ENCODE results near the gene HDAC3. TPM values are rescaled to one million over a fixed set of nuclear protein-coding genes. Genes with fewer than 3 reads are reported as not detected.

The HDAC3 gene
- total RNA-seq, 1 experiment from 2014 or later: 58.8 TPM

- DNase-seq (ENCODE audit: low read depth): peak; percentile 92
Measured at GRCh38 chr5:141657937-141658545, 21.4 kb upstream of the HDAC3 start.

- no peak for DNase-seq (ENCODE audit: low read depth)
Measured at GRCh38 chr5:141657404-141657803, 20.8 kb upstream of the HDAC3 start.

GRCh38 chr5:141656396-141656795, 19.7 kb upstream of the HDAC3 start:
- no peak for DNase-seq (ENCODE audit: low read depth)

GRCh38 chr5:141655020-141655419, 18.4 kb upstream of the HDAC3 start:
- no peak for DNase-seq (ENCODE audit: low read depth)

DNA sequence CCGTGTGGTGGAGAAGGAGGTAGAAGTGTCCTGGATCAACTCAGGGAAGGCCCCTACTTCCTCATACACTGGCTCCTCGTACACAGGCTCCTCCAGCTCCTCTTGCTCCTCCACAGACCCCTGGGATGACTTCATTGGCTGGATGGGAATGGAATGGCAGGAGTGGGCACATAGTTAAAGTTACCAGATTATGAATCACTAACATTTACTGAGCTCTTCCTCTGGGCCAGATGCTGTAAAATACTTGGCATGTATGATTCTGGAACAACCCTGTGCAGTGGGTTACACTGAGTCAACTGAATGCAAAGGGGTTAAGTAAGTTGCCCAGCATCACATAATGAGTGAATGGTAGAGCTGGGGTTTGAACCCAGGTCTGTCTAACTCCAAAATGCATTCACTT, 17.6 kb upstream of the HDAC3 start:
- DNase-seq (ENCODE audit: low read depth): peak; percentile 59

DNA sequence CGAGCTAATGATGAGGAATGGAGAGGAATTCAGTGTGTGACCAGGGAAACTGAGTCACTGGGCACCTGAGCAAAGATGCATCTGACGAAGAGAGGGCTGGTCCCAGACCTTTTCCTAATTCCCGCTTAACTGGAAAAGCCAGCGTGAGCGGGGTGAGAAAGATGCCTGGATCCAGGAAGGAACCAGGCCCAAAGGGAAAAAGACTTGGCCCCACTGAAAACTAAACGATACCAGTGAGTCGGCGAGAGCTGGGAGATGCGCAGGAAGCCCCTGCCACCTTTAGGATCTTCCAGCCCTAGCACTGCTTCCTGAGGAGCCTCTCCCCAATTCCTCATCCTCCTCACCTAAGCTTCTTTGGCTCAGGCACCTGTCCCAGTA, 15.1 kb upstream of the HDAC3 start:
- DNase-seq (ENCODE audit: low read depth): no peak

DNA sequence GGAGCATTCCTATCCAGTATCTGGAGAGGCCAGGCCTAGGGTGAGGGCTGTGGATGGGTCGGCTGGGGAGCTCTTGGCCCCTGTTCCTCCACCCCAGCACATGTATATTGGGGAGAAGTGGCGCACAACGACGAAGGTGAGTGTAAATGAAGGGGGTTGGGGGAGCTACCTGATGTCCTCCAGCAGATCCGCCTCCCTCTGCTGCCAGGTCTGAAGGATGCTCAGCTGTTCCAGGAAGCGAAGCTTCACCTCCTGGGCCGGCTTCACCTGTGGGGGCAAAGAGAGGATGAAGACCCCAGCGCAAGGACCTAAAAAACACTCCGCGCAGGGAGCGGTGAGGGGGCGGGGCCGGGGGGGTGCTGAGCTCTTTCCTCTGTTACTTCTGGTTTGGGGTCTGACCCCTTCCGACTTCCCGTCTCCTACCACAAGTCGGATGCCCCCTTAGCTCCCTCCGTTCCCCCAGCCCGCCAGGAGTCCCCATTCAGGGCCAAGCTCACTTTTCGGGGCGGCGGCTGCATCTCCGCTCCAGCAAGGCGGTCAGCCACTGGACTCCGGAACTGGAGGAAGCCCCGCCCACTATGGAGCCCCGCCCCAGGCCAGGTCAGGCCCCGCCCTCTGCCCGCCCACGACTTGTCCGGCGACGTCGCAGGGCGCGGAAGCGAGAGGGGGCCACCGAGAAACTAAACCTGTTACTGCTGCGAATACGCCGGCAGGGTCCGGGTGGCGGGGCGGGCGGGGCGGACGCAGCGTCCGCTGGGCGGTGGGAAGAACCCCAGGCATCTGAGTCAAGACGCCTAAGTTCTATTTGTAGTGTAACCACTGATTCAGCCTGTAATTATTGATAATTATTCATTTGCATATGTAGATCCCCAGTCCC, 14.4 kb upstream of the HDAC3 start, which contains the start of gene FCHSD1:
FCHSD1 (minus strand) TSS at position 568 of the 877 bp plus-strand sequence; CDS start at position 518, 50 bp downstream.
- DNase-seq (ENCODE audit: low read depth): peak; percentile 40

DNA sequence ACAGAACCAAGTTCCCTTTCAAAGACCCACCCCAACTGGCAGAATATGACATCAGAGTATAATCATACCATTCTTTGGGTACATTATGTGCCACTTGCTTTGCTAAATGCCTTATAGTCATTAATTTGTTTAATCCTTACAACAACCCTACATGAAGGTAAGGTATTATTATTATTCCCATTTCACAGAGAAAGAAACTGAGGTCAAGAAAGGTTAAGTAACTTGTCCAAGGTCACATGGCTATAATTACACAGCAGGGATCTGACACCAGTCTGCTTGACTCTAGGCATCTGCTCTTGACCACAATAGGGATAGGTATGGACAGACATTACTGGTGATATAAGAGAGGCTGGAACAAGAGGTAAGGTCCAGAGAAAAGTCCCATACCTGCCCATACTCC, 13.3 kb upstream of the HDAC3 start:
- no peak for DNase-seq (ENCODE audit: low read depth)

GRCh38 chr5:141649056-141649688, 12.5 kb upstream of the HDAC3 start:
- no peak for DNase-seq (ENCODE audit: low read depth)

DNA sequence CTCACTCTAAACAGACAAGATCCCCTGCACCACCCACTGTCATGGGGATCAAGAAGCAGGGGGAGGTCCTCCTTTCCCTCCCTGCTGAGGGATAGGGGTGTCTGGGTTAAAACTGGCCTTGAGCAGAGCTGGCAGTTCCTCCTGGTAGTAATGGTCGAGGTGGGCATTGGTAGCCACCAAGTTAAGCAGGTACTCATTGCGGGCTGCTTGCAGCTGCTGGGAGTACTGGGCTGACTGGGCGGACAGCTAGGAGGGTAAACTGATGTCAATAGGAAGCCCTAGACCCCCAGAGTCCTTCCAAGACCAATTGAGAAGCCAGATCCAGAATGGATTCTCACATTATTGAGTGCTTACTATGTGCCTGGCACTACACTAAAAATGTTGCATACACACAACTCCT, 11.2 kb upstream of the HDAC3 start:
- DNase-seq (ENCODE audit: low read depth): no peak

GRCh38 chr5:141647242-141647641, 10.6 kb upstream of the HDAC3 start:
- DNase-seq (ENCODE audit: low read depth): no peak

GRCh38 chr5:141646026-141646425, 9.4 kb upstream of the HDAC3 start:
- DNase-seq (ENCODE audit: low read depth): no peak

DNA sequence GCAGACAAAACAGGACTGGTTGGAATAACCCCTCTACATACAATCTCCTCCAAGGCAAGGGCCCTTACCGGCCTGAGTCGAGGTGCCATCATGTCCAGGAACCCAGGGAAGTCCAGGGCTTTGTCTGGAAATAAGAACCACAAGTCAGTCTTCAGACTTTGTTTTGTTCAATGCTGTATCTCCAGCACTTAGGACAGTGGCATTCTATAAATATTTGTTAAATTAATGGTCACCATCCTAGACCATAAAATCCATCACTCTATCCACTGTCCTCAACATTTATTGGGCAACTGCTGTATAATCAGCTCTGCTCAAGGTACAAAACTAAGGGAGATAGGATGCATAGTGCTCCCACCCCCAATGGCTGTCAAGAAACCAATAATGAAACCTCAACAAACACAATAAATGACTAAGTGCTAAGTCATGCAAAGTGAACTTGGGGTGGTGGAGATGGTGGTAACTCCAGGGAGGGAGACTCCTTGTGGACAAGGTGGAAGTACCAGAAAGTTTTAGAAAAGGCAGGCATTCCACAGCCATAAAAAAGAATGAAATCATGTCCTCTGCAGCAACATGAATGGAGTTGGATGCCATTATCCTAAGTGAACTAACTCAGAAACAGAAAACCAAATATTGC, 5.1 kb upstream of the HDAC3 start:
- peak; percentile 79 for DNase-seq (ENCODE audit: low read depth)

- DNase-seq (ENCODE audit: low read depth): no peak
Measured at GRCh38 chr5:141640698-141641097, 4.0 kb upstream of the HDAC3 start.

- no peak for DNase-seq (ENCODE audit: low read depth)
Measured at GRCh38 chr5:141640051-141640415, 3.4 kb upstream of the HDAC3 start.

GRCh38 chr5:141639357-141640050, 2.9 kb upstream of the HDAC3 start:
- DNase-seq (ENCODE audit: low read depth): no peak

- no peak for DNase-seq (ENCODE audit: low read depth)
Measured at GRCh38 chr5:141638771-141639170, 2.1 kb upstream of the HDAC3 start.

DNA sequence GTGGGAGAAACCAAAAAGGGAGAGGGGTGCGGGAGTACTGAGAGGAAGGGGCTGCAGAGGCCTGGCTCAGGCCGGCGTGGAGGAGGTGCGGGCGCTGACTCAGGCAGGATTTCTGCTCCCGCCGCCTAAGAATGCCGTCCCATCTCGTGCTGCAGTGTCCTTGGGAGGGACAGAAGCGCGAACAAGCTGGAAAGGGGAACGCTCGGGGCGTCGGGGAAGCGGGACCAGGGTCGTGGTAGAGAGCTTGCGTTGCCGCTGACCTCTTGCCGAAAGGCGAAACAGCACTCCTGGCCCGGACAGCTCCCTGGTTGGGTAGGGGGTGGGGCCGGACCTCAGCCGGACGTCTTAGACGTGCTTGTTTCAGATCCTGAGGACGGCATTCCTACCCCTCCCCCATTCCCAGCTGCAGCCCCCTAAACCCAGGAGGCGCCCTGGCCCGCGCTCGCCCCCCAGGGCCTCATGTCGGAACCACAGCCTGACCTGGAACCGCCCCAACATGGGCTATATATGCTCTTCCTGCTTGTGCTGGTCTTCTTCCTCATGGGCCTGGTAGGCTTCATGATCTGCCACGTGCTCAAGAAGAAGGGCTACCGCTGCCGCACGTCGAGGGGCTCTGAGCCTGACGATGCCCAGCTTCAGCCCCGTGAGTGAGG, 1.2 kb upstream of the HDAC3 start:
- DNase-seq (ENCODE audit: low read depth): peak; percentile 32

DNA sequence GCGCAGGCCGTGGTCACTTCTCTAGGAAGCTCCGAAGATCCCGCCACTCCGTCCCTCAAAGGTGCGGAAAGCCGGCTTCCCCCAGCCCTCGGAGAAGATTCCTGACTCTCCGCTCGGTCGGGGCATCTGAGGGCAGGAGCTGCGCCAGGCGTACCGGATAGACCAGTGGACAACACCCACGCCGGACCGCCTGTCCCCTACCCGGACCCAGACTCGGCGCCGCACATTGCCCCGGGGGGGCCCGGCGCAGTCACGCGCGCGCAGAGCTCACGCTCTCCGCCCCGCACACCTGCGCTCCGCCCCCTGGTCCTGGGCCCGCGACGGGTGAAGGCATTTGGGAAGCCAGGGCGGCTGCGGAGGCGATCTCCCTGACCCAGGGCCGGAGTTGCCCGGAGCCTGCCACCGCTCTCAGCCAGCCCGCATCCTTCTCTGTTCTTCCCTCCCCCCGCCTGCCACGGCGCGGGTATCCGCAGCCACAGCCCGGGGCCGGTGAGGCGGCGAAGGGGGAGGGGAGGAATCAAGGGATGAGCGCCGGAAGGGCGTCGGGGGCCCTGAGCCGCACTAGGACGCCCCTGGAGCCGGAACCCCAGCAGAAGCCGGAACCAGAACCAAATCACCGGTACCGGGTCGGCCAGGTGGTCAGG, 596 bp upstream of the HDAC3 start:
- DNase-seq (ENCODE audit: low read depth): no peak

DNA sequence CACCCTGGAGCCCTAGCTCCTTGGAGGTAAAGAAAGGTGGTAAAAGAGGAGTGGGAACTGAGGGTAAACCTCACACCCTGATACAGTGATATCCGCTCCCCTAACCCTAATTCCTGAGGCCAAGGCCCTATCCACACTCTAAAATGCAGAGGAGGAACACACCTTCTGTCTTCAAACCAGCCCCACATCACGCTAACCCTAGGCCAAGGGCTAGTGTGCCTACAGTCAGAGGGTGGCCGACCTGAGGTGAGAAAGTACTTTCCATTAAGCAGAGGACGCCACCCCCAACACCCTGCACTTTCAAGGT, 590 bp downstream of the HDAC3 start:
- no peak for DNase-seq (ENCODE audit: low read depth)

- DNase-seq (ENCODE audit: low read depth): no peak
Measured at GRCh38 chr5:141635646-141636045, 1.0 kb downstream of the HDAC3 start.
